GM06990 (cell line): ENCODE data around the gene LRRC46.

Source experiments
- DNase-seq: peaks from one replicate; pipeline ENCODE4 v3.0.0-alpha.2; 2011; ENCODE audit not compliant: insufficient read length; ENCODE audit errors: extremely low read depth
- H3K27me3 ChIP-seq: replicated peaks from 2 replicates; pipeline ENCODE4 v1.6.0; 2011; ENCODE audit warnings: low read length; ENCODE audit not compliant: control insufficient read depth, insufficient read depth
- H3K36me3 ChIP-seq: 2 replicates; pipeline ENCODE4 v1.5.1; 2011; ENCODE audit warnings: low read length; ENCODE audit not compliant: control insufficient read depth, insufficient read depth
- H3K4me3 ChIP-seq: replicated peaks from 2 replicates; pipeline ENCODE4 v1.5.1; 2011; ENCODE audit warnings: low read depth, mild to moderate bottlenecking, control low read depth, low read length
- TF ChIP-seq, protein P1 (sequence below): IDR thresholded peaks from 2 replicates; pipeline ENCODE4 v1.5.1; 2011; ENCODE audit warnings: low read length, control low read depth, mild to moderate bottlenecking, inconsistent platforms; ENCODE audit not compliant: insufficient read depth, poor library complexity, severe bottlenecking

The LRRC46 gene

DNA sequence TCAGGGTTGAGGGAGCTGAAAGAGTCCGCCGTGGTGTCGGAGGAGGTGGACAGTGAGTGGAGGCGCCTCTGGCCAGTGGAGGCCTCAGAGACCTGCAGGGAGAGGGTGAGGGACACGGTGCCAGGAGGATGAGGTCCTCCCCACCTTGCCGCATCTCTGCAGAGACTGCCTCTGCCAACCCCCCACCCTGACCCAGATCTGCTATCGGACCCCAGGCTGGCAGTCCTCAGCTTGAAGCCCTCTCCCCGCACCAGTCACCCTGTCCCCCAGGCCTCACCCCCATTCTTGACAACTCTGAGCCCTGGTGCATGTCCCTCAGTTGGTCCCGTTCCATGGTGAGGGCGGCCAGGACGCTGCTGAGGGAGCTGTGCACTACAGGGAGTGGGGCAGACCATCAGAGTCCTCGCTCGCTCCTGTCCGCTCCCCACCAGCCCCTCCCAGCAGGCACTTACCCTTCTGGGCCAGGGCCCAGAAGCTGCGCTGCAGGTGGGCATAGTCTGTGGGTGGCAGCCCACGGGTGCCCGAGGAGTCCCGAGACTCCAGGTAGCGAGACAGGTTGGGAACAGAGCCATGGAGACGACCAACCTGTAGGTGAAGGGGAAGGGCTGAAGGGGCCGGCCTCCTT, 15.2 kb upstream of the LRRC46 start:
- H3K36me3 ChIP-seq, result peaks cover 35% of the 10 kb centered on the region

DNA sequence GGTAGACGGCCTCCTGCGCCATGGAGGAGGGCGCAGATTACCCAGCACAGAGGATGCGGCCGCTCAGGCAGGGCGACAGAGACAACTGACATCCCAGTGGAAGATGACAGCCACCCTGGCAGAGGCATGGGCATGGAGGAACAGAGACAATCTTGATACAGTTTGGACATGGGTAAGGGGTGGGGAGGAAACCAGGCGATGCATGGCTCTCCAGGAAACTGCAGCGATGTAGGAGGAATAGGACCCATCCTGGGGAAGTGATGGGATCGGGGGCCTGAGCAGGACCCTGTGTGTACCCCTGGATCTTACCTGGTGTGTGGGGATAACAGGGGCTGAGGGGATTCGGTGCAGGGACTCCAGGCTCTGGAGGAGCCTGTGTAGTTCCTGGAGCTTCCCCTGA, 14.5 kb upstream of the LRRC46 start:
- Histone ChIP-seq H3K36me3 (peaks cover 35% of the 10 kb centered on the region), H3K27me3 (no peaks in the 10 kb centered on the region), H3K4me3 (no peak overlapping the region)
- no peak for DNase-seq
- TF ChIP-seq, protein P1, sequence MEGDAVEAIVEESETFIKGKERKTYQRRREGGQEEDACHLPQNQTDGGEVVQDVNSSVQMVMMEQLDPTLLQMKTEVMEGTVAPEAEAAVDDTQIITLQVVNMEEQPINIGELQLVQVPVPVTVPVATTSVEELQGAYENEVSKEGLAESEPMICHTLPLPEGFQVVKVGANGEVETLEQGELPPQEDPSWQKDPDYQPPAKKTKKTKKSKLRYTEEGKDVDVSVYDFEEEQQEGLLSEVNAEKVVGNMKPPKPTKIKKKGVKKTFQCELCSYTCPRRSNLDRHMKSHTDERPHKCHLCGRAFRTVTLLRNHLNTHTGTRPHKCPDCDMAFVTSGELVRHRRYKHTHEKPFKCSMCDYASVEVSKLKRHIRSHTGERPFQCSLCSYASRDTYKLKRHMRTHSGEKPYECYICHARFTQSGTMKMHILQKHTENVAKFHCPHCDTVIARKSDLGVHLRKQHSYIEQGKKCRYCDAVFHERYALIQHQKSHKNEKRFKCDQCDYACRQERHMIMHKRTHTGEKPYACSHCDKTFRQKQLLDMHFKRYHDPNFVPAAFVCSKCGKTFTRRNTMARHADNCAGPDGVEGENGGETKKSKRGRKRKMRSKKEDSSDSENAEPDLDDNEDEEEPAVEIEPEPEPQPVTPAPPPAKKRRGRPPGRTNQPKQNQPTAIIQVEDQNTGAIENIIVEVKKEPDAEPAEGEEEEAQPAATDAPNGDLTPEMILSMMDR, result no peak

More for the DNA sequence above, 15.2 kb upstream of the LRRC46 start:
- TF ChIP-seq, protein P1, result no peak
- no peak for DNase-seq
- H3K4me3 ChIP-seq, result no peak overlapping the region
- H3K27me3 ChIP-seq, result no peaks in the 10 kb centered on the region

DNA sequence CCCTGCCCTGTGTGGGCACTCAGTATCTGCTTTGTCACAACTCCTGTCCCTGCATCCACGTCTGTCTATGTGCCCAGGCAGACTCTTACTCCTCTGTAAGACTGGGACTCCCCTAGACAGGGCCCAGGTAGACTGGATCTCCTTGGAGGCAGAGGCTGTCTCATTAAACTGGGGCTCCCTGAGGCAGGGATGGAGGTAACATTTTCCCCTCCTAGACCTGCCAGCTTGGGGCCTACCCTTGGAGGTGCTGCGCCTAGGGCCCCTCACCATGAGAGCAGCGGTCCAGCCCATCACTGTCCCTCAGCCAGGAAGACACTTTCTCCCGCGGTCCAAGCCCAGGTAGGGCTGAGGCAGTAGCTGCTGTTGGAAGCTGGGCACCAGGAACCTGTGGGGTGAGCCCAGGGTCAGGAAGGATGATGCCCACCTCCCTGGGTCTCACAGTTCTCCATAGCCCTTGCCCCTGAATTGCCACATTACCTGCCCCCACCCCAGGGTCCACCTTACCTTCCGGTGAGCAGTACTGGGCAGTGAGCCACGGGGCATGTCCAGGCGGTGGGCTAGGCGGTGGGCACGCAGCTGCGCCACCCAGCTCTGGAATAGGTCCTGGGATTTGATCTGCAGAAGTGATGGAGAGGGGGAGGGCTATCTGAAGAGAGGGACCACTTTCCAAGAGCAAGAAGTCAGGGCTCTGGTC, 13.3 kb upstream of the LRRC46 start:
- peaks cover 31% of the 10 kb centered on the region for H3K36me3 ChIP-seq
- no peak for DNase-seq
- H3K27me3 ChIP-seq, result no peaks in the 10 kb centered on the region
- TF ChIP-seq, protein P1, result no peak
- H3K4me3 ChIP-seq, result no peak overlapping the region

DNA sequence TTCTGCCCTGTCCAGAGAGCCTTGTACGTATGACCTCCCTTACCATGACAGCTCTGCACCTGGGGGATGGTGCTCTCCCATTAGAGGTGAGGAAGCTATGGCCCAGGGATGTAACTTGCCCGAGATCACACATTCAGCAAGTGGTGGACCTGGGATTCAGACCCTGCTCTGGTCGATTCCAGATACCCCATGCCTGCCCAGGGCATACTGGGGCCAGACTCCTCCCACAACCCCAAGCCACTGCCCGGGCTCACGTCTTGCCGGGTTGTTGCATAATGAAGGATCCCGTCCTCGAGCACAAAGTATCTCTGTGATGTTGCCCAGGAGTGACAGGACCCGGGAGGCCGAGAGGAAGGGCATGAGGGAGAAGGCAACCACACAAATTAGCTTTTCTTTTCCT, 12.0 kb upstream of the LRRC46 start:
- Histone ChIP-seq H3K27me3 (no peaks in the 10 kb centered on the region), H3K4me3 (no peak overlapping the region), H3K36me3 (peaks cover 36% of the 10 kb centered on the region)
- TF ChIP-seq, protein P1, result no peak
- no peak for DNase-seq

DNA sequence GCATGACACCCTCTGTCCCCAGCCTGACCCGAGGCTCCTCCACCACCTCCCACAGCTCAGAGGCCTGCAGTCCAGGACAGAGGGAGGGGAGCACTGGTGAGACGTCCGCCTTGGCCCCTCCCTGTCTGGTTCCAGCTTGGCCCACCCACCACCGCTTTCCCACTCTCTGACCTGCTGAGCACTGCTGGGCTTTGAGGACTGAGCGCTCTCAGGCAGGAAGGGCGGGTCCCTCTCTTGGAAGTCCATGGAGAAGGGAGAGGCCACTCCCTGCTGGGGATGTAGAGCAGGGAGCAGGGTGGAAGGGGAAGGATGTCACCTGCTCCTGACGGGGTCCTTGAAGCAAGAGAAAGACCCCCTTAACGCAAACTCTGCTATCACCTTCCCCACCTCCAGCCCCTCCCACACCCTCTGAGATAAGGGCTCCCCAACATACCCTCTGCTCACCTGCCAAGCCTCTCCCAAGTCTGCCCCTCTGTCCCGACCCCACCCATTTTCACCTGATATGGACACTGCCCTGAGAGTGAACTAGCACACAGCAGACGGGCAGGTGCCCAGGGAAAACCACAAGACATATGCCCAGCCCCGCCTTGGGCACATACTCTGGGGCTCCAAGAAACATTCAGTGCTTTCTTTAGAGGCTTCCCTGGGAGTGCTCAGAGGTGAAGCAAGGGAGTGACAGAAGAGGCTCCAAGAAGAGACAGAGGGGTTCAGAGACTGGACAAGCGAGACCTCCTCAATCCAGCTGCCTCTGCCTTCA, 11.3 kb upstream of the LRRC46 start:
- DNase-seq, result no peak
- Histone ChIP-seq H3K4me3 (no peak overlapping the region), H3K27me3 (no peaks in the 10 kb centered on the region), H3K36me3 (peaks cover 34% of the 10 kb centered on the region)
- TF ChIP-seq, protein P1, result no peak
